ENCODE results near the gene ARSB.

DNA sequence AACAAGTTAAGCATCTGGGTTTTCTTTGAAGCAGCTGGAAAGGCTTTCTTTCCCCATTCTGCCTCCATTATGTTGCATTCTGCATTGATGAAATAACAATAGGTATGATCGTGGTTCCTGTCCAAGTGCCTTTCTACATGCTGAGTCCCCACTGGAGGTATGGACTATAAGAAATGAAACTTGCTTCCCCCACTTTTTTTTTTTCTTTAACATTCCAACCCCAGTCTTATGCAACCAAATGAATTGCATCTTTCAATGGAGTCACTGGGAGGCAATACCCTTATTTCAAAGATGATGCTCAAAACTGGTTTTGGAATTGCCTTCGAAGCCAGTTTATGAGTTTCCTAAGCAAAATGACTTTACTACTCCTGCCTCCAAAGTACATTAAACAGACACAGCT lies 58.9 kb downstream of the ARSB start:
- TF ChIP-seq EZH2phosphoT487 (IDR thresholded peaks at IDR 0.05; ENCODE audit: borderline replicate concordance) = no peak
- TF ChIP-seq, protein P1, sequence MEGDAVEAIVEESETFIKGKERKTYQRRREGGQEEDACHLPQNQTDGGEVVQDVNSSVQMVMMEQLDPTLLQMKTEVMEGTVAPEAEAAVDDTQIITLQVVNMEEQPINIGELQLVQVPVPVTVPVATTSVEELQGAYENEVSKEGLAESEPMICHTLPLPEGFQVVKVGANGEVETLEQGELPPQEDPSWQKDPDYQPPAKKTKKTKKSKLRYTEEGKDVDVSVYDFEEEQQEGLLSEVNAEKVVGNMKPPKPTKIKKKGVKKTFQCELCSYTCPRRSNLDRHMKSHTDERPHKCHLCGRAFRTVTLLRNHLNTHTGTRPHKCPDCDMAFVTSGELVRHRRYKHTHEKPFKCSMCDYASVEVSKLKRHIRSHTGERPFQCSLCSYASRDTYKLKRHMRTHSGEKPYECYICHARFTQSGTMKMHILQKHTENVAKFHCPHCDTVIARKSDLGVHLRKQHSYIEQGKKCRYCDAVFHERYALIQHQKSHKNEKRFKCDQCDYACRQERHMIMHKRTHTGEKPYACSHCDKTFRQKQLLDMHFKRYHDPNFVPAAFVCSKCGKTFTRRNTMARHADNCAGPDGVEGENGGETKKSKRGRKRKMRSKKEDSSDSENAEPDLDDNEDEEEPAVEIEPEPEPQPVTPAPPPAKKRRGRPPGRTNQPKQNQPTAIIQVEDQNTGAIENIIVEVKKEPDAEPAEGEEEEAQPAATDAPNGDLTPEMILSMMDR (conservative IDR thresholded peaks at IDR 0.05; ENCODE audit: low read length) = no peak
